CD4-positive, alpha-beta T cell (primary cell): Measurements from ENCODE around the gene POU2AF2. TPM values are rescaled to one million over a fixed set of nuclear protein-coding genes. Genes with fewer than 3 reads are reported as not detected.

ENCODE experiments used
- ATAC-seq: fragments of 200-7000 bp; cut with Tn5 transposase; one replicate; pipeline ENCODE4 v1.10.0; 2022; ENCODE audit warnings: mild to moderate bottlenecking; ENCODE audit not compliant: poor library complexity
- CTCF ChIA-PET: fragments of 350-600 bp; sonication (Branson Sonifier 250); formaldehyde crosslinking; loops from one replicate; lab custom pipeline; 2021; ENCODE audit warnings: antibody characterized with exemption, inconsistent platforms; lab: Charles Lee
- POLR2A ChIA-PET: fragments of 350-600 bp; sonication (Branson Sonifier 250); formaldehyde crosslinking; loops from one replicate; lab custom pipeline; 2021; ENCODE audit warnings: antibody characterized with exemption, inconsistent platforms; lab: Charles Lee
- DNase-seq, 14 experiments: peaks; one replicate each; pipeline ENCODE4 v3.0.0-alpha.2; 2013 to 2020; ENCODE audit warnings: mixed read lengths in 2 of 14
- H3K27ac ChIP-seq, 2 donors: one replicate each; pipeline versions ENCODE4 v1.5.1 to v1.7.0; 2013; ENCODE audit warnings: low read length in 2 of 2, low read depth in 1 of 2, mild to moderate bottlenecking in 1 of 2
- H3K27me3 ChIP-seq, 2 experiments: 1 replicate in 1 of 2; 2 replicates in 1 of 2; pipeline versions ENCODE4 v1.6.1 to v1.7.0; 2013; ENCODE audit warnings: low read length in 2 of 2, control low read depth in 1 of 2, mild to moderate bottlenecking in 1 of 2, moderate library complexity in 1 of 2; ENCODE audit not compliant: insufficient read depth in 2 of 2, control insufficient read depth in 1 of 2
- H3K36me3 ChIP-seq: one replicate; pipeline ENCODE4 v1.6.1; 2013; ENCODE audit warnings: low read length, control low read depth; ENCODE audit not compliant: insufficient read depth
- H3K4me1 ChIP-seq: one replicate; pipeline ENCODE4 v1.6.1; 2013; ENCODE audit warnings: low read length, control low read depth; ENCODE audit not compliant: insufficient read depth
- H3K4me3 ChIP-seq: one replicate; pipeline ENCODE4 v1.5.1; 2013; ENCODE audit warnings: mild to moderate bottlenecking, low read length, moderate library complexity
- H3K9me3 ChIP-seq, 2 experiments: 1 replicate in 1 of 2; 2 replicates in 1 of 2; pipeline versions ENCODE4 v1.6.1 to v1.7.0; 2013; ENCODE audit warnings: low read length in 2 of 2, mild to moderate bottlenecking in 2 of 2, control low read depth in 1 of 2, moderate library complexity in 1 of 2; ENCODE audit not compliant: control insufficient read depth in 1 of 2, insufficient read depth in 1 of 2
- H3K27ac Mint-ChIP-seq: one replicate; pipeline ENCODE4 v1.8.0; 2020; ENCODE audit warnings: mixed read lengths
- H3K27me3 Mint-ChIP-seq: one replicate; pipeline ENCODE4 v1.8.0; 2021; ENCODE audit warnings: mixed read lengths
- H3K36me3 Mint-ChIP-seq: one replicate; pipeline ENCODE4 v1.8.0; 2021; ENCODE audit warnings: low read depth, mixed read lengths
- H3K4me1 Mint-ChIP-seq: one replicate; pipeline ENCODE4 v1.8.0; 2021; ENCODE audit warnings: low read depth, mixed read lengths
- H3K4me3 Mint-ChIP-seq: one replicate; pipeline ENCODE4 v1.8.0; 2020; ENCODE audit warnings: mild to moderate bottlenecking, mixed read lengths
- H3K9me3 Mint-ChIP-seq: one replicate; pipeline ENCODE4 v1.8.0; 2020; ENCODE audit warnings: mixed read lengths
- intact Hi-C, 2 experiments: fragments of 100-400 bp; cut with DNase I in 1 of 2; cut with micrococcal nuclease in 1 of 2; formaldehyde crosslinking; loops; one replicate each; pipeline versions ENCODE4 v1.15.1 to v1.9.0; 2023 to 2025; cut with DNase I, micrococcal nuclease
- total RNA-seq, 174 experiments: library from RNA in 2 of 174; stranded (reverse) in 2 of 174; gene quantifications; one replicate each; pipeline ENCODE4 v1.2.3 and lab custom pipeline; 2021 to 2026
- TF ChIP-seq, protein P1 (sequence below): fragments of 200-600 bp; IDR thresholded peaks from one replicate; pipeline ENCODE4 v1.8.0; 2022; ENCODE audit warnings: antibody characterized with exemption, mild to moderate bottlenecking

The POU2AF2 gene
- total RNA-seq, 2 experiments from 2014 or later = not detected

DNA sequence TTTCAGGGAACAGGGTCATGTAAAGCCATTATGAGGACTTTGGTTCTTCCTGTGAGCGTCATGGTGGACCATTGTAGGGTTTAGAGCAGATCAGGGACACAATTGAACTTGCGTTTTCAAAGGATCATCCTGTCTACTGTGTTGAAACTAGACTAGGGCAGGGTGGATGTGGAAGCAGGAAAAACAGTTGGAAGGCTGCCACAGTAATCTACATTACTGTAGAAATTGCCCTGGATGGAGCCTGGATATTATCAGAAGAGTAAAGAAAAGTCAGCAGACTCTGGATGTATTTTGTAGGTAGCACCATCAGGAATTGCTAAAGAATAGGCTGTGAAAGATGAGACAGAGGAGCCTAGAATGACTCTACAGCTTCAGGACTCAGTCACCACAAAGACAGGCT, 5.4 kb downstream of the POU2AF2 start:
- Histone ChIP-seq H3K4me3 (no peak overlapping the region), H3K4me1 (no peaks in the 10 kb centered on the region), H3K36me3 (no peaks in the 10 kb centered on the region), H3K27ac (no peak overlapping the region), H3K27me3 (peaks cover 0 to 4% of the 10 kb centered on the region in 2 experiments), H3K9me3 (no peaks in the 10 kb centered on the region)
- ChIA-PET POLR2A (no interaction called here), CTCF (no interaction called here)
- DNase-seq = no peak
- Mint-ChIP-seq H3K27me3 (peaks cover 10% of the 10 kb centered on the region), H3K36me3 (no peaks in the 10 kb centered on the region), H3K4me3 (no peak overlapping the region), H3K27ac (no peak overlapping the region), H3K4me1 (no peaks in the 10 kb centered on the region), H3K9me3 (no peaks in the 10 kb centered on the region)
- no peak for ATAC-seq
- intact Hi-C loops = no loop called here
- TF ChIP-seq, protein P1, sequence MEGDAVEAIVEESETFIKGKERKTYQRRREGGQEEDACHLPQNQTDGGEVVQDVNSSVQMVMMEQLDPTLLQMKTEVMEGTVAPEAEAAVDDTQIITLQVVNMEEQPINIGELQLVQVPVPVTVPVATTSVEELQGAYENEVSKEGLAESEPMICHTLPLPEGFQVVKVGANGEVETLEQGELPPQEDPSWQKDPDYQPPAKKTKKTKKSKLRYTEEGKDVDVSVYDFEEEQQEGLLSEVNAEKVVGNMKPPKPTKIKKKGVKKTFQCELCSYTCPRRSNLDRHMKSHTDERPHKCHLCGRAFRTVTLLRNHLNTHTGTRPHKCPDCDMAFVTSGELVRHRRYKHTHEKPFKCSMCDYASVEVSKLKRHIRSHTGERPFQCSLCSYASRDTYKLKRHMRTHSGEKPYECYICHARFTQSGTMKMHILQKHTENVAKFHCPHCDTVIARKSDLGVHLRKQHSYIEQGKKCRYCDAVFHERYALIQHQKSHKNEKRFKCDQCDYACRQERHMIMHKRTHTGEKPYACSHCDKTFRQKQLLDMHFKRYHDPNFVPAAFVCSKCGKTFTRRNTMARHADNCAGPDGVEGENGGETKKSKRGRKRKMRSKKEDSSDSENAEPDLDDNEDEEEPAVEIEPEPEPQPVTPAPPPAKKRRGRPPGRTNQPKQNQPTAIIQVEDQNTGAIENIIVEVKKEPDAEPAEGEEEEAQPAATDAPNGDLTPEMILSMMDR = no peak

DNA sequence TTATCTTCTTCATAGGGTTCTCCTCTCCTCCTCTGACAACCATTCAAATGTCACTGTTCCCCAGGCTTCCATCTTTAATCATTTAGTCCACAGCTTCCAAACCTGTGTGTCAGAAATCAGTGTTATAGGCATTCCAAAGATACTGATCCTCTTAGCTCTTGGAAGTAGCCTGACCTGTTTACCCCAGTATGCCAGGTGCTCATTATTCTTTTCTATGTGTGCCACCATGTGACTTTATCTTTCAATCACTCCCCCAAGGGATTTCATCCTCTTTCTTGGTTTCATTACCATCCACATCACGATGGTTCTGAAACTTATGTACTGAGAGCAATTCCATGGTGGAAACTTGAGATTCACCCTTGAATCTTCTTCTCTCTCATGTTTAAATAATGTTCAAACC, 7.6 kb downstream of the POU2AF2 start:
- Histone ChIP-seq H3K36me3 (no peaks in the 10 kb centered on the region), H3K27ac (no peak overlapping the region), H3K4me3 (no peak overlapping the region), H3K4me1 (no peaks in the 10 kb centered on the region), H3K27me3 (peaks cover 0 to 2% of the 10 kb centered on the region in 2 experiments), H3K9me3 (no peaks in the 10 kb centered on the region)
- Mint-ChIP-seq H3K4me1 (no peaks in the 10 kb centered on the region), H3K27me3 (peaks cover 2% of the 10 kb centered on the region), H3K27ac (no peak overlapping the region), H3K4me3 (no peak overlapping the region), H3K9me3 (no peaks in the 10 kb centered on the region), H3K36me3 (no peaks in the 10 kb centered on the region)
- DNase-seq = no peak
- ATAC-seq = no peak
- TF ChIP-seq, protein P1 = no peak
- CTCF ChIA-PET = no interaction called here
- intact Hi-C loops = no loop called here
- POLR2A ChIA-PET = no interaction called here

DNA sequence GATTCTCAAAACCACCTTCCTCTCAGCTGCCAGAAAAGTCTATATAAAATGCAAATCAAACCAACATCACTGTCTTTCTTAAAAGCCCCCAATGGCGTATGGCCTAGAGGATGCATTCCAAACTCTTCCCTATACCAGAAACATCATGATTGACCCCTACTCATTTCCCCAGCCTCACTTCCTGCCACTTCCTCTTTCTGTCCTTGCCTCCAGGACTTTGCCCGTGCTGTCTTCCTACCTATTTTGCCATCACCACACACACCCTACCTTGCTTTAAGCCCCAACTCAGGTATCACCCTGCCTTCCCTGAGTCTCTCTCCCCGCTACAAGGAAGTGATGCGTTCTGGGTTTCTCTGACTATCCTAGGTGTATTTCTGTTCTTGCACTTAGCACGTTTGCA, 8.1 kb downstream of the POU2AF2 start:
- Mint-ChIP-seq H3K4me3 (no peak overlapping the region), H3K27me3 (peaks cover under 1% of the 10 kb centered on the region), H3K36me3 (no peaks in the 10 kb centered on the region), H3K4me1 (no peaks in the 10 kb centered on the region), H3K27ac (no peak overlapping the region), H3K9me3 (no peaks in the 10 kb centered on the region)
- DNase-seq = no peak
- CTCF ChIA-PET = no interaction called here
- H3K4me1 ChIP-seq = no peaks in the 10 kb centered on the region
- TF ChIP-seq, protein P1 = no peak
- H3K9me3 ChIP-seq = no peaks in the 10 kb centered on the region
- POLR2A ChIA-PET = no interaction called here
- no peaks in the 10 kb centered on the region for H3K27me3 ChIP-seq
- H3K4me3 ChIP-seq = no peak overlapping the region
- H3K27ac ChIP-seq = no peak overlapping the region
- no peak for ATAC-seq
- intact Hi-C loops = no loop called here
- no peaks in the 10 kb centered on the region for H3K36me3 ChIP-seq
